Measurements from ENCODE around the gene RASA1. TPM values are rescaled to one million over a fixed set of nuclear protein-coding genes. Genes with fewer than 3 reads are reported as not detected.

The RASA1 gene
- total RNA-seq, 1 experiment from 2014 or later = 43.0 TPM

Other genes with a start within 250 kb of the RASA1 start
- 125 and 220 TPM in 2 replicates for gene CCNH, start 145.0 kb downstream of the RASA1 start, total RNA-seq (2014; rRNA removed; shearing (Covaris generic))